ENCODE data around the gene SDK1.

SDK1 gene

GRCh38 chr7:4167385-4167910 lies 866.4 kb downstream of the SDK1 start:
- H3K4me3 ChIP-seq (ENCODE audit: low read depth in 1 of 2, low read length in 1 of 2): no peak overlapping the region
- no peaks in the 10 kb centered on the region for H3K36me3 ChIP-seq
- no peaks in the 10 kb centered on the region for H3K9me3 ChIP-seq
- no peak for TF ChIP-seq CTCF (IDR thresholded peaks at IDR 0.05)
- H3K27ac ChIP-seq: no peak overlapping the region
- no peaks in the 10 kb centered on the region for H3K4me1 ChIP-seq (ENCODE audit: control insufficient read depth in 1 of 2, insufficient read depth in 1 of 2, low read depth in 1 of 2, low read length in 1 of 2)
- no peaks in the 10 kb centered on the region for H3K27me3 ChIP-seq

- Histone ChIP-seq H3K9me3 (no peaks in the 10 kb centered on the region), H3K36me3 (no peaks in the 10 kb centered on the region), H3K27ac (no peak overlapping the region), H3K27me3 (no peaks in the 10 kb centered on the region), H3K4me3 (ENCODE audit: low read depth in 1 of 2, low read length in 1 of 2) (no peak overlapping the region), H3K4me1 (ENCODE audit: control insufficient read depth in 1 of 2, insufficient read depth in 1 of 2, low read depth in 1 of 2, low read length in 1 of 2) (no peaks in the 10 kb centered on the region)
- TF ChIP-seq CTCF (IDR thresholded peaks at IDR 0.05): no peak
These were observed 867.0 kb downstream of the SDK1 start for GRCh38 chr7:4168041-4168440.

GRCh38 chr7:4168541-4168940 lies 867.5 kb downstream of the SDK1 start:
- no peak overlapping the region for H3K4me3 ChIP-seq (ENCODE audit: low read depth in 1 of 2, low read length in 1 of 2)
- H3K27me3 ChIP-seq: no peaks in the 10 kb centered on the region
- no peaks in the 10 kb centered on the region for H3K4me1 ChIP-seq (ENCODE audit: control insufficient read depth in 1 of 2, insufficient read depth in 1 of 2, low read depth in 1 of 2, low read length in 1 of 2)
- H3K27ac ChIP-seq: no peak overlapping the region
- no peak for TF ChIP-seq CTCF (IDR thresholded peaks at IDR 0.05)
- H3K9me3 ChIP-seq: no peaks in the 10 kb centered on the region
- H3K36me3 ChIP-seq: no peaks in the 10 kb centered on the region

GRCh38 chr7:4169455-4169854 lies 868.4 kb downstream of the SDK1 start:
- no peak overlapping the region for H3K27ac ChIP-seq
- H3K4me1 ChIP-seq (ENCODE audit: control insufficient read depth in 1 of 2, insufficient read depth in 1 of 2, low read depth in 1 of 2, low read length in 1 of 2): no peaks in the 10 kb centered on the region
- no peak for TF ChIP-seq CTCF (IDR thresholded peaks at IDR 0.05)
- no peak overlapping the region for H3K4me3 ChIP-seq (ENCODE audit: low read depth in 1 of 2, low read length in 1 of 2)
- H3K9me3 ChIP-seq: no peaks in the 10 kb centered on the region
- no peaks in the 10 kb centered on the region for H3K27me3 ChIP-seq
- no peaks in the 10 kb centered on the region for H3K36me3 ChIP-seq

GRCh38 chr7:4170997-4171786 lies 870.1 kb downstream of the SDK1 start:
- H3K4me3 ChIP-seq (ENCODE audit: low read depth in 1 of 2, low read length in 1 of 2): no peak overlapping the region

More at GRCh38 chr7:4170997-4171786, 870.1 kb downstream of the SDK1 start:
- Histone ChIP-seq H3K27ac (no peak overlapping the region), H3K36me3 (no peaks in the 10 kb centered on the region), H3K4me1 (ENCODE audit: control insufficient read depth in 1 of 2, insufficient read depth in 1 of 2, low read depth in 1 of 2, low read length in 1 of 2) (no peaks in the 10 kb centered on the region), H3K9me3 (no peaks in the 10 kb centered on the region), H3K27me3 (no peaks in the 10 kb centered on the region)
- no peak for TF ChIP-seq CTCF (IDR thresholded peaks at IDR 0.05)
